Spleen (tissue), 7 donors: ENCODE measurements around the gene RYR2.

Experiments used
- POLR2A ChIP-seq, 3 donors: fragments of 450-650 bp; IDR thresholded peaks; one replicate each; pipeline ENCODE4 v1.5.1; 2017; ENCODE audit warnings: antibody characterized with exemption in 3 of 3, mild to moderate bottlenecking in 1 of 3
- POLR2AphosphoS5 ChIP-seq, 3 donors: sonication (generic); formaldehyde crosslinking; IDR thresholded peaks; one replicate each; pipeline ENCODE4 v1.5.1; 2017; ENCODE audit warnings: antibody characterized with exemption in 3 of 3
- TF ChIP-seq, protein P1 (sequence below), 11 experiments: fragments of 200-600 bp in 7 of 11; fragments of 450-650 bp in 4 of 11; sonication (generic) in 4 of 11; IDR thresholded peaks in 8 of 11; conservative IDR thresholded peaks in 3 of 11; 1 replicate in 7 of 11; 2 replicates in 4 of 11; pipeline versions ENCODE4 v1.4.0 to v1.8.0; 2016 to 2021; ENCODE audit warnings: antibody characterized with exemption in 11 of 11, inconsistent platforms in 4 of 11, mild to moderate bottlenecking in 1 of 11
- donor health status: DM: no; HTN: no; CAD: no; lungs with moderate emphysema.
- donor health status: DM: no; HTN: no; CAD: no.
- donor health status: DM: no; HTN: no; CAD: no.

DNA sequence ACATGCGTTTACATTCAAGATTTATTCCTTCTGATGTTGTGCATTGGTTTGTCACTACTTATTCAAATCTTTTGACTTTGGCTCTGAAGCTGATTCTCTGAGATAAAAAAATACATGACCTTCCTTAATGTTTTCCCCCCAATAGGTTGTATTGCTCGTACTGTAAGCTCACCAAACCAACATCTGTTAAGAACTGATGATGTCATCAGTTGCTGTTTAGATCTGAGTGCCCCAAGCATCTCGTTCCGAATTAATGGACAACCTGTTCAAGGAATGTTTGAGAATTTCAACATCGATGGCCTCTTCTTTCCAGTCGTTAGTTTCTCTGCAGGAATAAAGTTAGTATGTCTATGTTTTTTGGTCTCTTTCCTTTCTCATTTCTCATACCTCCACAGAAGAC, 458.6 kb downstream of the RYR2 start:
- TF ChIP-seq, protein P1, sequence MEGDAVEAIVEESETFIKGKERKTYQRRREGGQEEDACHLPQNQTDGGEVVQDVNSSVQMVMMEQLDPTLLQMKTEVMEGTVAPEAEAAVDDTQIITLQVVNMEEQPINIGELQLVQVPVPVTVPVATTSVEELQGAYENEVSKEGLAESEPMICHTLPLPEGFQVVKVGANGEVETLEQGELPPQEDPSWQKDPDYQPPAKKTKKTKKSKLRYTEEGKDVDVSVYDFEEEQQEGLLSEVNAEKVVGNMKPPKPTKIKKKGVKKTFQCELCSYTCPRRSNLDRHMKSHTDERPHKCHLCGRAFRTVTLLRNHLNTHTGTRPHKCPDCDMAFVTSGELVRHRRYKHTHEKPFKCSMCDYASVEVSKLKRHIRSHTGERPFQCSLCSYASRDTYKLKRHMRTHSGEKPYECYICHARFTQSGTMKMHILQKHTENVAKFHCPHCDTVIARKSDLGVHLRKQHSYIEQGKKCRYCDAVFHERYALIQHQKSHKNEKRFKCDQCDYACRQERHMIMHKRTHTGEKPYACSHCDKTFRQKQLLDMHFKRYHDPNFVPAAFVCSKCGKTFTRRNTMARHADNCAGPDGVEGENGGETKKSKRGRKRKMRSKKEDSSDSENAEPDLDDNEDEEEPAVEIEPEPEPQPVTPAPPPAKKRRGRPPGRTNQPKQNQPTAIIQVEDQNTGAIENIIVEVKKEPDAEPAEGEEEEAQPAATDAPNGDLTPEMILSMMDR (IDR thresholded peaks at IDR 0.05 in 8 of 11, conservative IDR thresholded peaks at IDR 0.05 in 3 of 11): no peak
- no peak for TF ChIP-seq POLR2A (IDR thresholded peaks at IDR 0.05)
- no peak for TF ChIP-seq POLR2AphosphoS5 (IDR thresholded peaks at IDR 0.05)
